Airway epithelial cell (primary cell): ENCODE results near the gene POLE3. TPM values are rescaled to one million over a fixed set of nuclear protein-coding genes. Genes with fewer than 3 reads are reported as not detected.

Experiments
- total RNA-seq: library from RNA; depleted of rRNA; stranded (reverse); fragments of >200 nt; gene quantifications from 2 replicates; pipeline ENCODE4 v1.2.3, GENCODE V29; 2015

The POLE3 gene
- total RNA-seq: 62.2 and 67.4 TPM in 2 replicates

GRCh38 chr9:113410207-113410864, at the start of gene POLE3, which contains the start of gene C9orf43:
TSS of gene POLE3 (minus strand) at chr9:113410675. CDS start at chr9:113410293, 382 bp downstream.
TSS of gene C9orf43 (plus strand) at chr9:113410747. CDS start at chr9:113413494, 2,747 bp downstream.

GRCh38 chr9:113401027-113401792, 9.3 kb downstream of the POLE3 start, which contains the start of gene ALAD:
TSS of gene ALAD (minus strand) at chr9:113401284. CDS start at chr9:113393559, 7,725 bp downstream.

GRCh38 chr9:113376634-113377567, 33.6 kb downstream of the POLE3 start, which contains the start of gene HDHD3:
TSS of gene HDHD3 (minus strand) at chr9:113376986. CDS start at chr9:113374354, 2,632 bp downstream.

Other genes starting within 250 kb of the POLE3 start
- 10.9 and 17.1 TPM in 2 replicates for gene FKBP15, start 189.4 kb downstream of the POLE3 start, total RNA-seq
- gene SLC31A1, start 189.1 kb downstream of the POLE3 start, total RNA-seq: 11.3 and 17.5 TPM in 2 replicates
- gene CDC26, start 135.1 kb downstream of the POLE3 start, total RNA-seq: 36.1 and 49.1 TPM in 2 replicates
- gene PRPF4, start 135.0 kb downstream of the POLE3 start, total RNA-seq: 31.2 and 33.0 TPM in 2 replicates
- gene RNF183, start 107.3 kb downstream of the POLE3 start, total RNA-seq: 0.21 TPM in 1 of 2 replicates, not detected in the other
- gene WDR31, start 70.4 kb downstream of the POLE3 start, total RNA-seq: 0.33 and 1.7 TPM in 2 replicates
- 15.2 and 15.3 TPM in 2 replicates for gene BSPRY, start 61.1 kb downstream of the POLE3 start, total RNA-seq
- gene HDHD3, start 33.7 kb downstream of the POLE3 start, total RNA-seq: 18.0 and 21.3 TPM in 2 replicates
- 5.1 and 9.9 TPM in 2 replicates for gene ALAD, start 9.4 kb downstream of the POLE3 start, total RNA-seq
- 0.09 and 0.35 TPM in 2 replicates for gene C9orf43, start 72 bp upstream of the POLE3 start, total RNA-seq
- 19.0 and 29.8 TPM in 2 replicates for gene RGS3, start 53.1 kb upstream of the POLE3 start, total RNA-seq